ENCODE measurements around the gene RPL7A. TPM values are rescaled to one million over a fixed set of nuclear protein-coding genes. Genes with fewer than 3 reads are reported as not detected.
"Not testable (repeated sequence)": the region's sequence is repeated elsewhere in the genome, so short reads cannot be mapped to it uniquely, and the experiment has no call there.

The RPL7A gene
- polyA plus RNA-seq, 3 donors from 2014 or later = 459 to 791 (median 622) TPM

DNA sequence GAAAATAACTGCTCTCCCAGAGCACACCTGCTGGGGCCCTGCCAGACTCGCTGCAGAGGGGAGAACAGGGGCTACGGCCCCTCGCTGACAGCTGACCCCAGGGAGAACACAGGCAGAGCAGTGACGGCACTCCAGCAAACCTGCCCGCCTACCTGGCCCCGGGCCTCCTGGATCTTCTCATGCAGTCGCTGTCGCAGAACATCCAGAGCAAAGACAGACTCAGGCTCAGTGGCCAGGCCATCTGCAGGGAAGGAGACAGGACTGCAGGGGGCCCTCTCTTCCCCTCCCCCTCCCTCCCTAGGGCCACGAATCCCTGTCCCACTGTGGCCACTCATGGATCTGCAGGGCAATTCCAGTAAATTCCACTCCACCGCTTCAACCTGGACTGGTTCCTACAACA is 14.5 kb upstream of the RPL7A start:
- Mint-ChIP-seq H3K36me3 (peaks cover 4 to 28% (median 6%) of the 10 kb centered on the region in 3 donors), H3K27me3 (ENCODE audit: low read depth in 3 of 3) (peaks cover 0 to 7% (median 3%) of the 10 kb centered on the region in 3 donors), H3K4me3 (peak overlapping the region in 1 of 5 donors; percentile 15), H3K4me1 (peaks cover 36 to 48% of the 10 kb centered on the region in 2 donors), H3K27ac (no peak overlapping the region), H3K9me3 (no peaks in the 10 kb centered on the region)
- no peak for DNase-seq

DNA sequence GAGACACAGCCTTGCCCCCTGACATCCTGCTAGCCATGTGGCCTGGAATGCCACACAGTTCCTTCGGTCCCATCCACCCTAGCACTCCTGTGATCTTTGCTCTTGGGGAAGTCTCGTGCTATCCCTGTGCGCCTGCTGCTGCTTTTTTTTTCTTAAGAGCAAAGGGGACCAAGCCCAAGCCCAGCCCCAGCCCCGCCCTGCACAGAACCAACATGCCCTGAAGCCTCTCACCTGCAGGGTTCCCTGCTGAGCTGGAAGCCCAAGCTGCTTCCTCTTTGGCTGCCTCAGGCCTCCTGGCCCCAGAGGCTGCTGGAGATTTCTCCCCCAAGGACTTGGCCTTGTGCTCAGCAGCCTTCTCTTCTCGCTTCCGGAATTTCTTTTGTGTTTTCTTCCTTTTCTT is 13.9 kb upstream of the RPL7A start:
- no peaks in the 10 kb centered on the region for H3K9me3 Mint-ChIP-seq
- peak overlapping the region in 3 of 5 donors; percentile 32 to 97 (median 96) for H3K4me3 Mint-ChIP-seq
- H3K27me3 Mint-ChIP-seq (ENCODE audit: low read depth in 3 of 3) = peaks cover 0 to 7% (median 3%) of the 10 kb centered on the region in 3 donors
- H3K36me3 Mint-ChIP-seq = peaks cover 7 to 32% (median 11%) of the 10 kb centered on the region in 3 donors
- peak overlapping the region in 2 of 6 donors; percentile 35 to 58 for H3K27ac Mint-ChIP-seq
- peaks cover 40 to 48% of the 10 kb centered on the region in 2 donors for H3K4me1 Mint-ChIP-seq
- no peak for DNase-seq

DNA sequence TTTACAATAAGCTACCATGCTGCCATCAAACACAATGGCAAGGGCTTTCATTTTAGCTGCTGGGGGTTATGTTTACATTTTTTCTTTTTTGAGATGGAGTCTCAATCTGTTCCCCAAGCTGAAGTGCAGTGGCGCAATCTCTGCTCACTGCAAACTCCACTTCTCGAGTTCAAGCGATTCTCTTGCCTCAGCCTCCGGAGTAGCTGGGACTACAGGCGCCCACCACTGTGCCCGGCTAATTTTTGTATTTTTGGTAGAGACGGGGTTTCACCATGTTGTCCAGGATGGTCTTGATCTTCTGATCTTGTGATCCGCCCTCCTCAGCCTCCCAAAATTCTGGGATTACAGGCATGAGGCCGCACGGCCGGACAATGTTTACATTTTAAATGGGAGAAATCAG is 13.1 kb upstream of the RPL7A start:
- H3K4me3 Mint-ChIP-seq = peak overlapping the region; percentile 96 to 97 (median 96)
- peaks cover 11 to 33% (median 12%) of the 10 kb centered on the region in 3 donors for H3K36me3 Mint-ChIP-seq
- not testable (repeated sequence) for H3K27me3 Mint-ChIP-seq (ENCODE audit: low read depth in 3 of 3); DNase-seq; H3K9me3 Mint-ChIP-seq
- peak overlapping the region; percentile 92 to 96 (median 94) for H3K27ac Mint-ChIP-seq
- H3K4me1 Mint-ChIP-seq = peaks cover 47 to 51% of the 10 kb centered on the region in 2 donors

DNA sequence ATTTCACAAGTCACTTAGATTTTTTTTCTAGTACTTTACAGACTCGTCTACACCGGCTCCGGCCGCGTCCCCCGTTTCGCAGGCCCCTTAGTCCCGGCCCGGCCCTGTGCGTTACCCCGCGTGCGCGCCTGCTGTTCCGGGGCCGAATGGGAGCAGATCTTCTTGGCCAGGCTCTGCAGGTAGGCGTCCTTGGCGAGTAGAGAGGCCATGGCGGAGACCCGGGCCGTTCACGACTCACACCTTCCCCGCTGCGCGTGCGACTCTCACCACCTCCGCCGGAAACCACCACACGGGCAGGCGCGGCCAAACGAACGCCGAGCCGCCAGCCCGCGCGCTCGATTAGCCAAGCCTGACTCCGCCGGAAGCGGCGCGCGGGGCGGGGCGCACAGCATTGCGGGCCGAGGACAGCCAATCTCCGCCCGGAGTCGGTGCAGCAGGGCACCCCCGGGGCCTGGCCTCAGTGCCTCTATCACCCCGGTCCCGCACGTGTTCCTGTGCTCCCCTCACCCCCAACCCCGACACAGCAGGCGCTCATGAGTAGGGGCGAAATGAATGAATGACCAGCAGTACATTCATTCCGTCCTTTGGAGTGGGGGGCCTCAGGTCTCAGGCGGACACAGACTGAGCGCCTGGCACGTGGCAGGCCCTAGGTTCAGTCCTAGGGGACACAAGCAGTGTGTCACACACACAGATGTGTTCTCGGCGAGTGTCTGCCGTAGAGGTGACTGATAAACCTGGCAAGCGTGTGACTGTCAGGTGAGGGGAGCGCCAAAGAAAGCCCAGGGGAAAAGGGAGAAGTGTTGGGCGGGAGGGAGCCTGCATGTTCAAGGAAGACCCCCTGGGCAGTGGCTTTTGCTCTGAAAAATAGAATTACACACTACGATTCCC is 11.8 kb upstream of the RPL7A start, which contains the start of gene SURF6:
Gene SURF6 (minus strand): TSS at position 265 of the 888 bp plus-strand sequence. CDS start 56 bp downstream, at position 209.
- H3K27me3 Mint-ChIP-seq (ENCODE audit: low read depth in 3 of 3) = peaks cover 0 to 7% (median 4%) of the 10 kb centered on the region in 3 donors
- peak; percentile 93 to 94 (median 93) for DNase-seq
- H3K27ac Mint-ChIP-seq = peak within 1 kb of the TSS; percentile 92 to 96 (median 94)
- H3K4me3 Mint-ChIP-seq = peak within 1 kb of the TSS; percentile 96 to 97 (median 96)
- H3K36me3 Mint-ChIP-seq = peaks cover 10 to 35% (median 17%) of the 10 kb centered on the region in 3 donors
- no peaks in the 10 kb centered on the region for H3K9me3 Mint-ChIP-seq
- peaks cover 56 to 60% of the 10 kb centered on the region in 2 donors for H3K4me1 Mint-ChIP-seq

DNA sequence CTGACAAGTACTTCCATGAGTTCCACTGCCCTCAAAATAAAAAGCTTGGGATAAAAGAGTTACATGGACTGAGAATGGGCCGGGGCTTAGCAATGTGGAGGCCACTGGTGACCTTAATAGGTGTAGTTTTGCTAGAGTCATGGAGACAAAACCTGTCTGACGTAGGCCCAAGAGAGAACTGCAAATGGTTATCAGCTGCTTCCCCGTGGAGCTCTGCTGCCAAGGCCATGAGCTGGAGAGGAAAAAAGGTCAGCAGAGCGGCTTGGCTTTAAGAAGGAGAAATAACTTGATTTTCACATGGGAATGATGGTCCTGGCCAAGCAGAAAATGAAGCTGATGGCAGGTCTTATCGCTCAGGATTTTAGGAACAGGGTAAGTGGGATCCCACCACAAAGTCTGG is 8.4 kb upstream of the RPL7A start:
- Mint-ChIP-seq H3K4me3 (peak overlapping the region; percentile 59 to 81 (median 62)), H3K27ac (peak overlapping the region; percentile 83 to 93 (median 90)), H3K36me3 (peaks cover 9 to 18% (median 17%) of the 10 kb centered on the region in 3 donors), H3K9me3 (no peaks in the 10 kb centered on the region), H3K27me3 (ENCODE audit: low read depth in 3 of 3) (peaks cover 0 to 5% (median 4%) of the 10 kb centered on the region in 3 donors), H3K4me1 (peaks cover 58 to 72% of the 10 kb centered on the region in 2 donors)
- no peak for DNase-seq

DNA sequence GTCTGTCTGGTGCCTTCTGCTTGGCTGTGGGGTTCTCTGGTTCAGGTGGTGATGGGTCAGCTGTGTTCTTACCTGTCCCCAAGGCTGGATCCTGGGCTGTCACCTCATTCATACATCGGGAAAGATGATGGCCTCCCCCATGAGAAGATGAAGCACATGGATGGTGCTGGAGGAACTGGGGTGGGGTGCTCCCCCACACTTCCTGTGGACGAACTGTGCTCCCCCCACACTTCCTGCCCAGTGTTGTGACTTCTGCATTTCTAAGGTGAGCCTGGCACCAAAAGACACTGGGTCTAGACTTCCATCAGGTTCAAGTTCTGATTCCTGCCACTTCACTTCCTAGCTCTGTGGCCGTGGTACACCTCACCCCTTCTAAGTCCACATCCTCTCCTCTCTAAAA is 7.8 kb upstream of the RPL7A start:
- DNase-seq = no peak
- peak overlapping the region; percentile 83 to 93 (median 90) for H3K27ac Mint-ChIP-seq
- H3K4me3 Mint-ChIP-seq = peak overlapping the region; percentile 59 to 81 (median 65)
- no peaks in the 10 kb centered on the region for H3K9me3 Mint-ChIP-seq
- H3K36me3 Mint-ChIP-seq = peaks cover 9 to 18% (median 17%) of the 10 kb centered on the region in 3 donors
- peaks cover 0 to 5% (median 2%) of the 10 kb centered on the region in 3 donors for H3K27me3 Mint-ChIP-seq (ENCODE audit: low read depth in 3 of 3)
- peaks cover 52 to 66% of the 10 kb centered on the region in 2 donors for H3K4me1 Mint-ChIP-seq

DNA sequence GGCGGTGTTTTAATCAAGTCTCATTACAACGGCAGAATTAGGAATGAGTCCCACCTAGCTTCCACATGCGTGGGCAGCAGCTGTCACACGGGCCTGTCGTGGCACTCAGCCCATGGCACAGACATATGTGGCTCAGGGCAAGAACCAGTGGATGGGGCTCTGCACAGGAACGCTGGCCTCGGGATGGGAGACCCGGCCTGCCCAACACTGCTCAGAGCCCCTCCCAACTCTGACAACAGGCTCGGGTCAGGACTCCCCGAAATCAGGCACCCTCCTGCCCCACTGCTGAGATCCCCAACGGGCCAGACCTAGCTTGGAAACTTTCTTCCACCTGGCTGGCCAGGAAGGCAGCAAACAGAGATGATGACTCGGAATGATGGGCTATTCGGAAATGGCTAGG is 7.1 kb upstream of the RPL7A start:
- peaks cover 45 to 61% of the 10 kb centered on the region in 2 donors for H3K4me1 Mint-ChIP-seq

DNA sequence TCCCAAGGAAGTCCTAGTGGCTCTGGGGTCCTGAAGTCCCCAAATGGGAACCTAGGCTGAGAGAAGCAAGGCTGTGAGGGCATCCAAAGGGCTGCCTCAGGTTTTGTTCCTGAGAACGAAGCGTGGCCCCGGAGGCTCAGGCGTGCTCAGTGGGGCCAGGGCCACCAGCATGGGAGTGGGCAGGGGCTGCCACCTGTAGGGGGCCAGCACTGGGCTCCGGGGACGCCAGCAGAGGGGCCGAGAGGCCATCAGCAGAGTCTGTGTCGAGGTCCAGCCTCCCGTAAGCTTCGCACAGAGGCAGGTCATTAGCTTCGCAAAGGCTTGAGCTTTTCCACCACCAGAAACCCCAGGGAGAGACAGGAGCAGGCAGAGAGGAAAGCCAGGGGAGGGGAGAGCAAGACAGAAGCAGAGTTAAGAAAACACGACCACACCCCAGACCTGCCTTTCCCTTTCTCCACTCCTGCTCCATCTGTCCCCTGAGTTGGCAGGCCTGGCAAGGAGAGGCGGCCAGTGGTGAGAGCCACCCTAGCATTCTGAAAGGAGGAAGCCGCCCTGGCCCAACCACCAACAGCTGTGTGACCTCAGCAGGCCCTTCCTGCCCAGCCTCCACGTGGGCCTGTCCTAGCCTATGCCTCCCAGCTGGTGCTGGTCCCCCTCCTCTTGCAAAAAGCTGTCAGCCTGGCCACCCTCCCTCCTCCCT is 6.5 kb upstream of the RPL7A start:
- peaks cover 42 to 61% of the 10 kb centered on the region in 2 donors for H3K4me1 Mint-ChIP-seq
- H3K27me3 Mint-ChIP-seq (ENCODE audit: low read depth in 3 of 3) = peaks cover 0 to 1% (median 0%) of the 10 kb centered on the region in 3 donors
- DNase-seq = peak; percentile 53 to 60 (median 58)
- H3K36me3 Mint-ChIP-seq = peaks cover 9 to 18% (median 17%) of the 10 kb centered on the region in 3 donors
- H3K9me3 Mint-ChIP-seq = no peaks in the 10 kb centered on the region
- peak overlapping the region; percentile 55 to 81 (median 70) for H3K4me3 Mint-ChIP-seq
- peak overlapping the region; percentile 49 to 93 (median 89) for H3K27ac Mint-ChIP-seq

More for the DNA sequence above, 7.1 kb upstream of the RPL7A start:
- Mint-ChIP-seq H3K4me3 (peak overlapping the region; percentile 59 to 81 (median 65)), H3K27me3 (ENCODE audit: low read depth in 3 of 3) (peaks cover 0 to 2% (median 1%) of the 10 kb centered on the region in 3 donors), H3K9me3 (no peaks in the 10 kb centered on the region), H3K27ac (peak overlapping the region; percentile 83 to 93 (median 90)), H3K36me3 (peaks cover 9 to 18% (median 17%) of the 10 kb centered on the region in 3 donors)
- no peak for DNase-seq

DNA sequence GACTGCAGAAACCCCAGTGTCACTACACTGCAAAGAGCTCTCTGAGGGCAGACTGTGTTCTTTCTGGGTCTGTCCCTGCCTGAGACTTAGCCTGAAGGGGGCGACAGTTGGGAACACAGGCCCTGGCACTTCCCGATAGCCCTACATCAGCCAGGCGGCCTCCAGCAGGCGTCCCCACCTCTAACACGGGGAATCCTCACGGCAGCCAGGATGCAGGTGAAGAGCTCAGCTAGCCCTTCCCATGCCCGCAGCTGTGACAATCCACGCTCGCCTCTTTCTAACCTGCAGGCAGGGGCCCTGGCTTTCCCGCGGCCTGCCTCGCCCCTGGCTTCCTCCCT is 6.0 kb upstream of the RPL7A start:
- peak overlapping the region; percentile 55 to 81 (median 70) for H3K4me3 Mint-ChIP-seq
- no peak for DNase-seq
- no peaks in the 10 kb centered on the region for H3K9me3 Mint-ChIP-seq
- H3K36me3 Mint-ChIP-seq = peaks cover 9 to 18% (median 17%) of the 10 kb centered on the region in 3 donors
- peaks cover 0 to 1% (median 0%) of the 10 kb centered on the region in 3 donors for H3K27me3 Mint-ChIP-seq (ENCODE audit: low read depth in 3 of 3)
- H3K27ac Mint-ChIP-seq = peak overlapping the region; percentile 49 to 90 (median 88)
- H3K4me1 Mint-ChIP-seq = peaks cover 46 to 62% of the 10 kb centered on the region in 2 donors

DNA sequence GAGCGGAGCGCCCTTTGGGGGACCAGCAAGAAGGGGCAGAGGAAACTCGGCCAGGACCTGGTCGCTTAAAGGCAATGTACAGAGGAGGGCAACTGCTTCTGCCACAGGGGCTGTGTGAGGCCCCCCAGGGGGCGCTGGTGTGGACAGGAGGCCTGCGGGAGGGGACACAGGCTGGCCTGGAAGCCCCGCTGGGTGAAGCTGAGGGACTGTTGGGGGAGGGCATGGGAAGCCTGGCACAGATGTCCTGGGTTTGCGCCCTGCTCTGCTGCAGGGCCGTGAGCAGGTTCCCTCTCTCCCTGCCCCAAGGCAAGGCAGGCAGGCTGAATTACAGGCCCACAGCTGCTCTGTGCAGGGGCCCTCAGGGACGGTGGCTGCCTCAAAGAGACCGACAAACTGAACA is 5.4 kb upstream of the RPL7A start:
- Mint-ChIP-seq H3K36me3 (peaks cover 9 to 18% (median 17%) of the 10 kb centered on the region in 3 donors), H3K9me3 (no peaks in the 10 kb centered on the region), H3K4me3 (peak overlapping the region in 1 of 5 donors; percentile 72), H3K27me3 (ENCODE audit: low read depth in 3 of 3) (peaks cover 0 to 1% (median 0%) of the 10 kb centered on the region in 3 donors), H3K27ac (peak overlapping the region in 3 of 6 donors; percentile 39 to 88 (median 87)), H3K4me1 (peaks cover 49 to 63% of the 10 kb centered on the region in 2 donors)
- DNase-seq = no peak

DNA sequence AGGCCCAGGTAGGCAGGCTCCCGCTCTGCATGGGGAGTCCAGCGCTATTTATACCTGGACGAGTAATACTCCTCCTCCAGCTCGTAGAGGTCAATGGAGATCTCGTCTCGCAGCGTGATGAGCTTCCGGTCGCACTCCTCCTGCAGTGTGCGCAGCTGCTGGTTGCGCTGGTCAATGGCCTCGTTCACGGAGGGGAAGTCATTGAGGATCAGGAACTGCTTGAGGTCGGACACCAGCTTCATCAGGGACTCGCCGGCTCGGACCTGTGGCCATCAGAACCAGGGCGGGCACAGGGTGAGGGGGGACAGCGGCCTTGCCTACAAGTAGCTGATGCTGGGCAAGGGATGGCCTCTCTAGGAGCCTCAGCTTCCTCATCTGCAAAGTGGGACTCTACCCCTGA is 3.9 kb upstream of the RPL7A start:
- H3K36me3 Mint-ChIP-seq = peaks cover 6 to 20% (median 19%) of the 10 kb centered on the region in 3 donors
- H3K9me3 Mint-ChIP-seq = no peaks in the 10 kb centered on the region
- DNase-seq = no peak
- no peak overlapping the region for H3K27ac Mint-ChIP-seq
- no peak overlapping the region for H3K4me3 Mint-ChIP-seq
- peaks cover 2 to 6% (median 5%) of the 10 kb centered on the region in 3 donors for H3K27me3 Mint-ChIP-seq (ENCODE audit: low read depth in 3 of 3)
- peaks cover 58 to 67% of the 10 kb centered on the region in 2 donors for H3K4me1 Mint-ChIP-seq

DNA sequence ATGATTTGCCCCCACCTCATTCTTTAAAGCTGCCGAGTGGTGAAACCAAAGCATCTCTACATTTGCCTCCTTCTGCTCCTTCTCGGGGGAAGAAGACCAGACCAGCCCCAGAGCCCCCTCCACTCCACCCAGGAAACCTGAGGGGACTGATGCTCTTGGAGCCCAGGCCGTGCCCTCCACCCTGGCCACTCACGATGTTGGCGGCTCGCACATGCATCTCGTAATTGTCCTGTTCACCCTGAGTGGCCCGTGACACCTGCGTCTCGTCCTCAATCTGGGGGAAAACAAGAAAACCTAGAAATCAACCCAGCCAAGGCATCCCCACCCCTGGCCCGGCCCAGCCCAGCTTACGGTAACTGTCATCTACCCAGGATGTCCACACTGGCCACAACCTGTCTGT is 3.0 kb upstream of the RPL7A start:
- H3K9me3 Mint-ChIP-seq = no peaks in the 10 kb centered on the region

DNA sequence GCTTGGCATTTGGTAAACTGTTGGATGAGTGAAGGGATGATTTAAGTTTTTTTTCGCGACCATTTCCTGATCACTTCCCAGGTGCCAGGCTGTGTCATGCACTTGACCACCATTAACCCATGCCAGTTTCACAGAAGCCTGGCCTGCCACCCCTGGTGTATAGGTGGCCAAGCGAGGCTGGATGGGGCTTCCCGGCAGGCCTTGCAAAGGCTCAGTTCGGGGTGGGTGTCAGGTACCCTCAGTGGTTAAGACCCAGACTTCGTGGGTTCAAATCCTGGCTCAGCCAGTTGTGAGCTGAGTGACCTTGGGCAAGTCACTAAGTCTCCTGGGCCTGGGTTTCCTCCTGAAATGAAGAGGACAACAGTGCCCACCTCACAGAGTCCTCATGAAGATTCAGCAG is 2.4 kb upstream of the RPL7A start:
- no peaks in the 10 kb centered on the region for H3K9me3 Mint-ChIP-seq
- H3K27me3 Mint-ChIP-seq (ENCODE audit: low read depth in 3 of 3) = peaks cover 2 to 6% (median 5%) of the 10 kb centered on the region in 3 donors

More for the DNA sequence above, 3.0 kb upstream of the RPL7A start:
- peaks cover 58 to 67% of the 10 kb centered on the region in 2 donors for H3K4me1 Mint-ChIP-seq
- H3K4me3 Mint-ChIP-seq = peak overlapping the region in 1 of 5 donors; percentile 38
- peaks cover 12 to 26% (median 13%) of the 10 kb centered on the region in 3 donors for H3K36me3 Mint-ChIP-seq
- no peak overlapping the region for H3K27ac Mint-ChIP-seq
- no peak for DNase-seq
- H3K27me3 Mint-ChIP-seq (ENCODE audit: low read depth in 3 of 3) = peaks cover 2 to 6% (median 5%) of the 10 kb centered on the region in 3 donors

More for the DNA sequence above, 2.4 kb upstream of the RPL7A start:
- peaks cover 6 to 23% (median 10%) of the 10 kb centered on the region in 3 donors for H3K36me3 Mint-ChIP-seq
- DNase-seq = no peak
- H3K4me3 Mint-ChIP-seq = peak overlapping the region in 2 of 5 donors; percentile 10 to 99
- no peak overlapping the region for H3K27ac Mint-ChIP-seq
- peaks cover 58 to 64% of the 10 kb centered on the region in 2 donors for H3K4me1 Mint-ChIP-seq

Measured in immature natural killer cell (primary cell).